Lower leg skin (tissue), 3 donors: ENCODE data around the gene POMT2.

Source experiments
- POLR2A ChIP-seq, 2 donors: fragments of 450-650 bp; IDR thresholded peaks; one replicate each; pipeline ENCODE4 v1.6.1; 2016 to 2017; ENCODE audit warnings: antibody characterized with exemption in 2 of 2, mild to moderate bottlenecking in 1 of 2, moderate library complexity in 1 of 2
- TF ChIP-seq, protein P1 (sequence below), 3 donors: fragments of 450-650 bp; IDR thresholded peaks; one replicate each; pipeline ENCODE4 v1.5.1; 2016; ENCODE audit warnings: antibody characterized with exemption in 3 of 3, mild to moderate bottlenecking in 3 of 3, moderate library complexity in 2 of 3

DNA sequence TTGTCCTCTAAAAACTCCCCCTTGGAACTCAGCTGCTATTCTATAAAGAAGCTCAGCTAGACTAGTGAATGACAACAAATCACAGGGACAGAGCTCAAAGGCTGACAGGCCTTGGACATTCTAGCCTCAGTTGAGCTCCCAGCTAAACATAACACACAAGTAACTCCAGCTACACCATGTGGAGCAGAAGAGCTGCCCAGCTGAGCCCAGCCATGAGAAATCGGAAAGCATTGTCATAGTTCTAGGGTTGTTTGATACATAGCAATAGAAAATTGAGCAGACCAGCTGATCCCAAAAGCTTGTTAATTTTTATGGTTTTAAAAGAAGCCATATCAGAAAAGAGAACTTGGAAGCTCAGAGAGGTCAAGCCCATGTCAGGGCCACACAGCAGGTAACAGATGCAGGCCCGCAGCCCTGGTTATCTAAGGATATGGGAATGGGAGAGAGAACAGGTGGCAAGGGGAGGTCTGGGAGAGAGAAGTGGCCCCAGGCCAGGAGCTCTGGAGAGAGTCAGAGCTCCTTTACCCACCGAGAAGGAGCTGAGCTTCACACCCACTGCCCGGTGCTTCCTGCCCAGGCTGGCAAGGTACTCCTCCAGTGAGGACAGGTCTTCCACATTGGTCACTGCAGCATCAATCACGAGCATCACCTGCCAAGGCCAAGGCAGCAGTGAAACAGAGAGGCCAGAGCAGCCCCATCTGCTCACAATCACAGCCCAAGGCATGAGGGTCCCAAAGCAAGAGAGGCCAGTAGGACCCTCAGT is 52.6 kb downstream of the POMT2 start:
- TF ChIP-seq, protein P1, sequence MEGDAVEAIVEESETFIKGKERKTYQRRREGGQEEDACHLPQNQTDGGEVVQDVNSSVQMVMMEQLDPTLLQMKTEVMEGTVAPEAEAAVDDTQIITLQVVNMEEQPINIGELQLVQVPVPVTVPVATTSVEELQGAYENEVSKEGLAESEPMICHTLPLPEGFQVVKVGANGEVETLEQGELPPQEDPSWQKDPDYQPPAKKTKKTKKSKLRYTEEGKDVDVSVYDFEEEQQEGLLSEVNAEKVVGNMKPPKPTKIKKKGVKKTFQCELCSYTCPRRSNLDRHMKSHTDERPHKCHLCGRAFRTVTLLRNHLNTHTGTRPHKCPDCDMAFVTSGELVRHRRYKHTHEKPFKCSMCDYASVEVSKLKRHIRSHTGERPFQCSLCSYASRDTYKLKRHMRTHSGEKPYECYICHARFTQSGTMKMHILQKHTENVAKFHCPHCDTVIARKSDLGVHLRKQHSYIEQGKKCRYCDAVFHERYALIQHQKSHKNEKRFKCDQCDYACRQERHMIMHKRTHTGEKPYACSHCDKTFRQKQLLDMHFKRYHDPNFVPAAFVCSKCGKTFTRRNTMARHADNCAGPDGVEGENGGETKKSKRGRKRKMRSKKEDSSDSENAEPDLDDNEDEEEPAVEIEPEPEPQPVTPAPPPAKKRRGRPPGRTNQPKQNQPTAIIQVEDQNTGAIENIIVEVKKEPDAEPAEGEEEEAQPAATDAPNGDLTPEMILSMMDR (IDR thresholded peaks at IDR 0.05), result no peak
- TF ChIP-seq POLR2A (IDR thresholded peaks at IDR 0.05), result no peak
